Cardiac muscle cell (in vitro differentiated cells and primary cell): ENCODE measurements around the gene HHATL. TPM values are rescaled to one million over a fixed set of nuclear protein-coding genes. Genes with fewer than 3 reads are reported as not detected.
A peak's percentile ranks its signal among the peaks of the same experiment; 100 is the strongest.

Experiments
- DNase-seq, 2 donors: peaks; one replicate each; pipeline versions ENCODE4 v3.0.0 to v3.0.0-alpha.2; 2010 to 2017; ENCODE audit warnings: low read depth in 1 of 2, low spot score in 1 of 2
- H3K27ac ChIP-seq: fragments of 200-600 bp; sonication (generic); 2 replicates; pipeline ENCODE4 v1.5.1; 2016
- H3K27me3 ChIP-seq: fragments of 200-600 bp; sonication (generic); 2 replicates; pipeline ENCODE4 v1.6.0; 2016; ENCODE audit warnings: control low read depth
- H3K36me3 ChIP-seq: fragments of 200-600 bp; sonication (generic); 2 replicates; pipeline ENCODE4 v1.5.1; 2016; ENCODE audit warnings: control low read depth
- H3K4me1 ChIP-seq: fragments of 200-600 bp; sonication (generic); 2 replicates; pipeline ENCODE4 v1.8.1; 2017; ENCODE audit warnings: low read depth, mild to moderate bottlenecking, mixed run types
- H3K4me3 ChIP-seq: fragments of 200-600 bp; sonication (generic); 2 replicates; pipeline ENCODE4 v1.5.1; 2016; ENCODE audit warnings: mild to moderate bottlenecking
- H3K9me3 ChIP-seq: fragments of 200-600 bp; sonication (generic); 2 replicates; pipeline ENCODE4 v1.5.1; 2017; ENCODE audit warnings: low read depth, mild to moderate bottlenecking, control low read depth
- CTCF ChIP-seq: IDR thresholded peaks from 2 replicates; pipeline ENCODE4 v1.5.1; 2012; ENCODE audit warnings: low read depth, mild to moderate bottlenecking, low read length
- polyA plus RNA-seq: library from polyadenylated mRNA; unstranded; fragments of >200 nt; fragmentation: Nextera tagmentation; extraction: Ambion mirVana; gene quantifications from 2 replicates; pipeline ENCODE4 v1.2.1, GENCODE V29; 2016
- total RNA-seq: library from RNA; depleted of rRNA; stranded (reverse); fragments of >200 nt; gene quantifications from 2 replicates; pipeline ENCODE4 v1.2.3, GENCODE V29; 2016

The HHATL gene
- total and polyA plus RNA-seq, 2 experiments from 2014 or later: 7.8 to 8.1 TPM

GRCh38 chr3:42732829-42733459, 30.3 kb upstream of the HHATL start:
- H3K27me3 ChIP-seq: no peaks in the 10 kb centered on the region
- no peak for DNase-seq
- no peak overlapping the region for H3K27ac ChIP-seq
- no peaks in the 10 kb centered on the region for H3K9me3 ChIP-seq
- no peak overlapping the region for H3K4me3 ChIP-seq
- no peaks in the 10 kb centered on the region for H3K36me3 ChIP-seq
- peaks cover 6% of the 10 kb centered on the region for H3K4me1 ChIP-seq
- TF ChIP-seq CTCF: no peak

GRCh38 chr3:42732196-42732828, 29.7 kb upstream of the HHATL start:
- Histone ChIP-seq H3K27me3 (no peaks in the 10 kb centered on the region), H3K36me3 (no peaks in the 10 kb centered on the region), H3K27ac (no peak overlapping the region), H3K4me3 (no peak overlapping the region), H3K9me3 (no peaks in the 10 kb centered on the region), H3K4me1 (peaks cover 6% of the 10 kb centered on the region)
- peak in 1 of 2 donors; percentile 16 for DNase-seq
- TF ChIP-seq CTCF: no peak

- no peak overlapping the region for H3K27ac ChIP-seq
- H3K36me3 ChIP-seq: no peaks in the 10 kb centered on the region
- TF ChIP-seq CTCF: no peak
- no peak for DNase-seq
- no peaks in the 10 kb centered on the region for H3K27me3 ChIP-seq
- no peaks in the 10 kb centered on the region for H3K9me3 ChIP-seq
- no peak overlapping the region for H3K4me3 ChIP-seq
- peaks cover 6% of the 10 kb centered on the region for H3K4me1 ChIP-seq
Measured at GRCh38 chr3:42731476-42732195, 29.0 kb upstream of the HHATL start.

GRCh38 chr3:42730706-42731420, 28.3 kb upstream of the HHATL start:
- no peaks in the 10 kb centered on the region for H3K9me3 ChIP-seq
- no peak overlapping the region for H3K27ac ChIP-seq
- H3K27me3 ChIP-seq: no peaks in the 10 kb centered on the region
- no peak for TF ChIP-seq CTCF
- H3K36me3 ChIP-seq: no peaks in the 10 kb centered on the region
- H3K4me1 ChIP-seq: peaks cover 6% of the 10 kb centered on the region
- H3K4me3 ChIP-seq: no peak overlapping the region
- no peak for DNase-seq

- H3K36me3 ChIP-seq: no peaks in the 10 kb centered on the region
- no peak overlapping the region for H3K27ac ChIP-seq
- H3K27me3 ChIP-seq: no peaks in the 10 kb centered on the region
- no peaks in the 10 kb centered on the region for H3K9me3 ChIP-seq
- no peak for TF ChIP-seq CTCF
- no peak for DNase-seq
- H3K4me1 ChIP-seq: peaks cover 6% of the 10 kb centered on the region
- H3K4me3 ChIP-seq: no peak overlapping the region
Measured at GRCh38 chr3:42730294-42730693, 27.7 kb upstream of the HHATL start.
